ES-I3 (cell line): Measurements from ENCODE around the gene ABHD4.

Experiments used
- H3K36me3 ChIP-seq: 2 replicates; pipeline ENCODE4 v1.6.1; 2013; ENCODE audit warnings: mild to moderate bottlenecking, low read length, control low read depth, moderate library complexity; ENCODE audit not compliant: insufficient read depth
- H3K4me1 ChIP-seq: 2 replicates; pipeline ENCODE4 v1.6.1; 2013; ENCODE audit warnings: mild to moderate bottlenecking, control low read depth, low read length; ENCODE audit not compliant: insufficient read depth
- H3K9ac ChIP-seq: 2 replicates; pipeline ENCODE4 v1.6.1; 2013; ENCODE audit warnings: low read depth, mild to moderate bottlenecking, low read length, moderate library complexity
- H3K9me3 ChIP-seq: 2 replicates; pipeline ENCODE4 v1.6.1; 2013; ENCODE audit warnings: mild to moderate bottlenecking, low read length, moderate library complexity; ENCODE audit not compliant: control insufficient read depth, insufficient read depth

ABHD4 gene

GRCh38 chr14:22589096-22589839 is 8.8 kb upstream of the ABHD4 start, which contains the start of gene DAD1:
Gene DAD1, minus strand, starts transcription at chr14:22589224. Its CDS starts 67 bp downstream, at chr14:22589157.
- Histone ChIP-seq H3K4me1 (peaks cover 7% of the 10 kb centered on the region; the same call in 1 of the 2 replicates), H3K9me3 (no peaks in the 10 kb centered on the region), H3K36me3 (peaks cover 2% of the 10 kb centered on the region; the same call in 1 of the 2 replicates), H3K9ac (peak within 1 kb of the TSS; percentile 98)

GRCh38 chr14:22593189-22593588 is 4.9 kb upstream of the ABHD4 start:
- Histone ChIP-seq H3K36me3 (no peaks in the 10 kb centered on the region), H3K9me3 (no peaks in the 10 kb centered on the region), H3K9ac (no peak overlapping the region), H3K4me1 (peaks cover 8% of the 10 kb centered on the region)

- no peaks in the 10 kb centered on the region for H3K36me3 ChIP-seq
- no peaks in the 10 kb centered on the region for H3K9me3 ChIP-seq
- no peak overlapping the region for H3K9ac ChIP-seq
- H3K4me1 ChIP-seq, result peaks cover 8% of the 10 kb centered on the region
These were observed 4.5 kb upstream of the ABHD4 start for GRCh38 chr14:22593601-22594000.

GRCh38 chr14:22594156-22594716 is 3.9 kb upstream of the ABHD4 start:
- H3K9ac ChIP-seq, result no peak overlapping the region
- peaks cover 8% of the 10 kb centered on the region for H3K4me1 ChIP-seq
- H3K36me3 ChIP-seq, result no peaks in the 10 kb centered on the region
- H3K9me3 ChIP-seq, result no peaks in the 10 kb centered on the region

- no peaks in the 10 kb centered on the region for H3K9me3 ChIP-seq
- no peak overlapping the region for H3K9ac ChIP-seq
These were observed 1.7 kb upstream of the ABHD4 start for GRCh38 chr14:22596354-22596879.

GRCh38 chr14:22597265-22597664 is 835 bp upstream of the ABHD4 start:
- Histone ChIP-seq H3K4me1 (peaks cover 11% of the 10 kb centered on the region), H3K36me3 (peaks cover 10% of the 10 kb centered on the region), H3K9ac (peak overlapping the region; percentile 97; the same call in 1 of the 2 replicates), H3K9me3 (no peaks in the 10 kb centered on the region)

More at GRCh38 chr14:22596354-22596879, 1.7 kb upstream of the ABHD4 start:
- H3K36me3 ChIP-seq, result peaks cover 1% of the 10 kb centered on the region; the same call in 1 of the 2 replicates
- peaks cover 11% of the 10 kb centered on the region for H3K4me1 ChIP-seq

- H3K4me1 ChIP-seq, result peaks cover 11% of the 10 kb centered on the region
- no peaks in the 10 kb centered on the region for H3K9me3 ChIP-seq
- H3K9ac ChIP-seq, result peak overlapping the region; percentile 97
- H3K36me3 ChIP-seq, result peaks cover 12% of the 10 kb centered on the region
These were observed 365 bp upstream of the ABHD4 start for GRCh38 chr14:22597771-22598098.

GRCh38 chr14:22598896-22599244 is 770 bp downstream of the ABHD4 start:
- peaks cover 18% of the 10 kb centered on the region for H3K36me3 ChIP-seq
- H3K9me3 ChIP-seq, result no peaks in the 10 kb centered on the region
- peak overlapping the region; percentile 97 for H3K9ac ChIP-seq
- peaks cover 7% of the 10 kb centered on the region; the same call in 1 of the 2 replicates for H3K4me1 ChIP-seq

GRCh38 chr14:22599349-22599748 is 1.2 kb downstream of the ABHD4 start:
- H3K9ac ChIP-seq, result peak overlapping the region; percentile 97
- H3K4me1 ChIP-seq, result peaks cover 7% of the 10 kb centered on the region; the same call in 1 of the 2 replicates
- peaks cover 18% of the 10 kb centered on the region for H3K36me3 ChIP-seq
- H3K9me3 ChIP-seq, result no peaks in the 10 kb centered on the region

- peaks cover 18% of the 10 kb centered on the region for H3K36me3 ChIP-seq
- H3K9ac ChIP-seq, result no peak overlapping the region
- no peaks in the 10 kb centered on the region for H3K9me3 ChIP-seq
- peaks cover 7% of the 10 kb centered on the region; the same call in 1 of the 2 replicates for H3K4me1 ChIP-seq
These were observed 1.9 kb downstream of the ABHD4 start for GRCh38 chr14:22600027-22600426.

GRCh38 chr14:22601456-22601855 is 3.4 kb downstream of the ABHD4 start:
- Histone ChIP-seq H3K36me3 (peaks cover 24% of the 10 kb centered on the region), H3K4me1 (peaks cover 7% of the 10 kb centered on the region; the same call in 1 of the 2 replicates), H3K9ac (no peak overlapping the region), H3K9me3 (no peaks in the 10 kb centered on the region)

GRCh38 chr14:22601996-22602395 is 3.9 kb downstream of the ABHD4 start:
- H3K36me3 ChIP-seq, result peaks cover 26% of the 10 kb centered on the region
- H3K9me3 ChIP-seq, result no peaks in the 10 kb centered on the region
- H3K4me1 ChIP-seq, result peaks cover 7% of the 10 kb centered on the region; the same call in 1 of the 2 replicates
- H3K9ac ChIP-seq, result no peak overlapping the region

GRCh38 chr14:22602862-22603261 is 4.8 kb downstream of the ABHD4 start:
- Histone ChIP-seq H3K36me3 (peaks cover 32% of the 10 kb centered on the region), H3K9ac (no peak overlapping the region), H3K4me1 (0 out of 2 replicates have a peak, but pooled peaks cover 3% of the 10 kb centered on the region), H3K9me3 (no peaks in the 10 kb centered on the region)

GRCh38 chr14:22606380-22606779 is 8.3 kb downstream of the ABHD4 start:
- Histone ChIP-seq H3K36me3 (peaks cover 48% of the 10 kb centered on the region), H3K4me1 (no peaks in the 10 kb centered on the region), H3K9ac (no peak overlapping the region), H3K9me3 (no peaks in the 10 kb centered on the region)

GRCh38 chr14:22607291-22607690 is 9.2 kb downstream of the ABHD4 start:
- Histone ChIP-seq H3K9ac (no peak overlapping the region), H3K4me1 (no peaks in the 10 kb centered on the region), H3K9me3 (no peaks in the 10 kb centered on the region), H3K36me3 (peaks cover 39% of the 10 kb centered on the region)
